ENCODE results near the gene ARHGAP18. TPM values are rescaled to one million over a fixed set of nuclear protein-coding genes. Genes with fewer than 3 reads are reported as not detected.

ARHGAP18 gene
- total and polyA plus RNA-seq, 2 experiments from 2014 or later: 4.3 to 5.0 TPM

- TF ChIP-seq REST (IDR thresholded peaks at IDR 0.05; ENCODE audit: unreplicated experiment) (no peak), ZNF114 (CRISPR knock-in tag; IDR thresholded peaks at IDR 0.05) (no peak), CTCF (conservative IDR thresholded peaks at IDR 0.05; ENCODE audit: low read depth in 2 of 2) (no peak), POLR2AphosphoS5 (IDR thresholded peaks at IDR 0.05; ENCODE audit: low read depth) (no peak), EZH2phosphoT487 (IDR thresholded peaks at IDR 0.05; ENCODE audit: unreplicated experiment) (no peak), JUNB (IDR thresholded peaks at IDR 0.05; ENCODE audit: unreplicated experiment) (no peak), STAT1 (IDR thresholded peaks at IDR 0.05; ENCODE audit: unreplicated experiment) (no peak), EZH2 (IDR thresholded peaks at IDR 0.05; ENCODE audit: low read depth, unreplicated experiment) (no peak), ETS1 (IDR thresholded peaks at IDR 0.05) (no peak), ZNF331 (CRISPR knock-in tag; IDR thresholded peaks at IDR 0.05; ENCODE audit: low read depth) (no peak)
These were observed 67.7 kb downstream of the ARHGAP18 start (continued) for GRCh38 chr6:129642322-129642721.

- H3K4me1 Mint-ChIP-seq: peaks cover 31% of the 10 kb centered on the region; the same call in 2 of the 3 replicates
- H3K27ac Mint-ChIP-seq: no peak overlapping the region
- DNase-seq (ENCODE audit: low spot score): no peak
- H3K27me3 ChIP-seq (ENCODE audit: insufficient read depth): no peaks in the 10 kb centered on the region
- H3F3A ChIP-seq (replicated peaks; ENCODE audit: low read depth): no peaks in the 10 kb centered on the region
- H3K4me3 Mint-ChIP-seq: no peak overlapping the region
- no peak overlapping the region for H2AFZ ChIP-seq
- ATAC-seq: no peak
- H3K4me3 ChIP-seq: no peak overlapping the region
- H3K4me2 ChIP-seq: no peak overlapping the region
- TF ChIP-seq EZH2 (IDR thresholded peaks at IDR 0.05; ENCODE audit: low read depth, unreplicated experiment) (no peak), ZNF114 (CRISPR knock-in tag; IDR thresholded peaks at IDR 0.05) (no peak)
- H3K4me1 ChIP-seq (ENCODE audit: insufficient read depth): peaks cover 38% of the 10 kb centered on the region
- no peaks in the 10 kb centered on the region for H3K36me3 ChIP-seq (ENCODE audit: insufficient read depth)
- no peaks in the 10 kb centered on the region for H3K27me3 Mint-ChIP-seq (ENCODE audit: insufficient read depth, low read depth, poor library complexity)
- H3K9me2 ChIP-seq (ENCODE audit: insufficient read depth): no peaks in the 10 kb centered on the region; the same call in 1 of the 2 replicates
- H3K27ac ChIP-seq (ENCODE audit: low read depth): no peak overlapping the region
- H3K36me3 Mint-ChIP-seq (ENCODE audit: low read depth): no peaks in the 10 kb centered on the region
- H3K9me3 Mint-ChIP-seq: no peaks in the 10 kb centered on the region
- no peaks in the 10 kb centered on the region for H4K20me1 ChIP-seq (replicated peaks; ENCODE audit: insufficient read depth)
- H3K79me2 ChIP-seq (replicated peaks; ENCODE audit: insufficient read depth): no peaks in the 10 kb centered on the region
These were observed 68.6 kb downstream of the ARHGAP18 start for GRCh38 chr6:129641344-129641743.
